HG03432 (cell line): ENCODE results near the gene VAV3.

ENCODE experiments used
- ATAC-seq: cut with Tn5 transposase; IDR thresholded peaks from one replicate; pipeline ENCODE4 v1.9.1; 2021; ENCODE audit warnings: mild to moderate bottlenecking, moderate library complexity; ENCODE audit not compliant: unreplicated experiment

Gene VAV3

GRCh38 chr1:107691540-107691939, 273.4 kb downstream of the VAV3 start:
- ATAC-seq: no peak

GRCh38 chr1:107690491-107690890, 274.5 kb downstream of the VAV3 start:
- ATAC-seq: no peak

GRCh38 chr1:107689733-107690132, 275.2 kb downstream of the VAV3 start:
- ATAC-seq: no peak

DNA sequence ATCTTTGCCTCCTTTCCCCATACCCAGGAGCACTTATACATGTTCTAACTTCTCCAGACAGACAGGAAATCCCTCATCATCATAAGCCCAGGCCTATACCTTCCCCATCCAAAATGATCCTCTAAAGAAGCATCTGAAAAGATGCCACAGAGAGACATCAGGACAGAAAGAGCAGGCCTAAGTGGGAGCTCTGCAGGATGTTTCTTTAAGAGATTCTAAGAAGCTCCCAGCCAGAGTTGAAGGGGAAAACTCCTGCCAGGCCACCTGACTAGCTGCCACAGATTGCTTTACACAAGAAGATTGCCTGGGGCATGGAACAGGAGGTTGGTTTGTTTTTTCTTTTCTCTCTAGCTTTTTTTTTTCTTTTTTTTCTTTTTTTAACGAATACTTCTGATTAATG, 275.8 kb downstream of the VAV3 start:
- ATAC-seq: no peak

DNA sequence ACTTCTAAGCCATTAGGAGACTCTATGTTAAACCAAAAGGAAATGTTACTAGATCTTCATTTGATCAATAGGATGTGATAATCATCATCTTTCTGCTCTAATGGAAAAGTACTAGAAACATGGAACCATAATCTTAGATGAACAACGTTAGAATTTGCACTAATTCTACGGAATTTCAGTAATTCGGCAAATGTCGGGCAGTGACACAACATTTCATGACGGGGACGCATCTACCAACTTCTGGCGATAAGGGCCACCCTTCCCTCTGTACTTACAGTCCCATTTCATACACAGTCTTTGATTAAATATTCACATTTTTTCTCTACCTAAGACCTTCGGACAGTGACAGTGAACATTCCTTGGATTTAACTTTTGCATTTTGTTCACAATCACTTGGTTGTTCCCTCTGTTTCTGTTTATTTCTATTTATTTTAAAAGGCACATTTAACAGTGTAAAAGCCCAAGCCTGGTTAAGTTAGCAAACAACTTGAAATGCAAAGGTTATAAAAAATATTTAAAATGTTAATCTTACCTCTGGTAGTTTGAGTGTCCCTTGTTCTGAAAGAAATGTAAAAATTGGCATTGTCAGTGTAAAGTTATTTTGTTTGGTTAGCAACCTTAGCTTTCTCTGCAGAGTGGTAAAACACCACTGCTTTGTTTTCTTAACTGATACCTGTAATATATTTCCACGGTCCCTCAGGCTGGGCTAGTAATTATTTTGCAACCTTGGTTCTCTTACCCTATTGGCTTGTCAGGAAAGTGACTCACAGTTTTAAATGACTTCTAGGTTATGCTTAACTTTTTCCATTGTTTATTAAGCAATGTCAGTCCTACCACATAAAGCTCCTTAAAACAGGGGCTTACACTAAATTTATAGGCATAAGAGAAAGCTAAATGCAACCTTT, 276.9 kb downstream of the VAV3 start:
- ATAC-seq: no peak

GRCh38 chr1:107683683-107684082, 281.3 kb downstream of the VAV3 start:
- ATAC-seq: no peak

GRCh38 chr1:107683191-107683657, 281.8 kb downstream of the VAV3 start:
- no peak for ATAC-seq

GRCh38 chr1:107682467-107682866, 282.5 kb downstream of the VAV3 start:
- no peak for ATAC-seq

- ATAC-seq: no peak
Measured at GRCh38 chr1:107681001-107681479, 283.9 kb downstream of the VAV3 start.

DNA sequence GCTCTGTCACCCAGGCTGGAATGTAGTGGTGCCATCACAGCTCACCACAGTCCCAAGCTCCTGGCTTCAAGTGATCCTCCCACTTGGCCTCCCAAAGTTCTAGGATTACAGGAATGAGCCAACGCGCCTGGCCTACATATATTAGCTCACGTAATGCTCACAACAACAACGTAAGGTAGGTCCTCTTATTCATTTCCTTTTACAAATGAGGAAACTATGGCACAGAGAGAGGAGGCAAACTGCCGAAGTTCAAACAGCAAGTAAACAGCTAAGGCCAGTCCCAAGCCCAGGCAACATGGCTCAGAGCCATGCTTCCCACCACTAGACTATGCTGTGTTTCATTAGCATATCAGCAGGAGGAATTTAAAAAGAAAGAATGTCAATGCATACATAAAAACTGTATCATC, 284.4 kb downstream of the VAV3 start:
- ATAC-seq: no peak

GRCh38 chr1:107679411-107679953, 285.5 kb downstream of the VAV3 start:
- no peak for ATAC-seq

GRCh38 chr1:107678993-107679392, 286.0 kb downstream of the VAV3 start:
- ATAC-seq: no peak

GRCh38 chr1:107677697-107678096, 287.3 kb downstream of the VAV3 start:
- ATAC-seq: no peak

- ATAC-seq: no peak
Measured at GRCh38 chr1:107674486-107674885, 290.5 kb downstream of the VAV3 start.

- ATAC-seq: no peak
Measured at GRCh38 chr1:107673006-107673405, 292.0 kb downstream of the VAV3 start.

DNA sequence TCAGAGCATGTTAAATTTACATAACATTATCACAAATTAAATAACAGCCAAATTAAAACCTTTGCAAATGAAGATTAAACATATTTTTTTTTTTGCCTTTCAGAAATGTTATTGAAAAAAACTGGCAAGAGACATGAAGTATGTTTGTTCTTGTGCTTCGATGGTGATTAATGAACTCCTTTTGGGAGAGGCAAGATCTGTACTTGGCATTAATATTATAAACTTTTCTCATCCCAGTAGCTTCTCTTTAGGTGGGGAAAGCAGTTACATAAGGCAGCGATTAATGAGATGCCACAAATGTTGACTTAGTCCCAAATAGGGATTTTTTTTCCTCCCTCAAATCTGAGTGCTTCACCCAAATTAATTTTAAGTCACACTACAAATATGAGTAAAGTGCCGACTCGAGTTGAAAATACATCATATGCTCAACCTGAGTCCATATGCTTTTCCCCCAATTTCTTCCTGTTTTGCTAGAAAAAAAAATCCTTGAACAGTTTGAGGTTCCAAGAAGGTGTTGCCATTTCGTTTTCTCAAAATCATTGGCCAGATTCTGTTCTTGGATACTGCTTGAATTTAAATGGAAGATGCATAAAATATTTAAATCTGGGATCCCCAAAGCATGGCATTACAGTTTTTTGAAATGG, 294.5 kb downstream of the VAV3 start:
- ATAC-seq: no peak

- no peak for ATAC-seq
Measured at GRCh38 chr1:107669996-107670395, 295.0 kb downstream of the VAV3 start.

DNA sequence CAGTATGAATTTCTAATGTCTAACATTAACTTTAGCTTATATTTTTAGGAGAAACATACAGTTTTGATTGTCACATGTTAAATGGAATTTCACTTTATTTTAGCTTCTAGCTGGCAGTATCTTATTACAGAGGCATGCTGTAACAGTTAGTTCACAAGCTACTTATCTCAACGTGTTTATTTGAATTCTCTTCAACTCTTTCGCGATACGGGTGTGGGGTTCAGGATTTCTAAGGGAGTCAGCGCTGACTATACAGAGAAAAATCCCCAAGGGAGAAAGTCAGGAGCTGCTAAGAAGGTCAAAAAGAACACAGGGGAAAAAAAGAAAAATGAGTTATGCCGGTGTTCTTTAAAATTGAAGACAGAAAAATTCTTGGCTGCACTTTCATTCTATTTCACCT, 296.2 kb downstream of the VAV3 start:
- ATAC-seq: no peak

GRCh38 chr1:107666493-107666892, 298.5 kb downstream of the VAV3 start:
- ATAC-seq: no peak

GRCh38 chr1:107664982-107665925, 299.7 kb downstream of the VAV3 start:
- no peak for ATAC-seq

- no peak for ATAC-seq
Measured at GRCh38 chr1:107662971-107663370, 302.0 kb downstream of the VAV3 start.
